GM18858 (cell line): ENCODE data around the gene METAP2.

Experiments
- ATAC-seq: cut with Tn5 transposase; IDR thresholded peaks from one replicate; pipeline ENCODE4 v1.9.1; 2021; ENCODE audit not compliant: unreplicated experiment

METAP2 gene

DNA sequence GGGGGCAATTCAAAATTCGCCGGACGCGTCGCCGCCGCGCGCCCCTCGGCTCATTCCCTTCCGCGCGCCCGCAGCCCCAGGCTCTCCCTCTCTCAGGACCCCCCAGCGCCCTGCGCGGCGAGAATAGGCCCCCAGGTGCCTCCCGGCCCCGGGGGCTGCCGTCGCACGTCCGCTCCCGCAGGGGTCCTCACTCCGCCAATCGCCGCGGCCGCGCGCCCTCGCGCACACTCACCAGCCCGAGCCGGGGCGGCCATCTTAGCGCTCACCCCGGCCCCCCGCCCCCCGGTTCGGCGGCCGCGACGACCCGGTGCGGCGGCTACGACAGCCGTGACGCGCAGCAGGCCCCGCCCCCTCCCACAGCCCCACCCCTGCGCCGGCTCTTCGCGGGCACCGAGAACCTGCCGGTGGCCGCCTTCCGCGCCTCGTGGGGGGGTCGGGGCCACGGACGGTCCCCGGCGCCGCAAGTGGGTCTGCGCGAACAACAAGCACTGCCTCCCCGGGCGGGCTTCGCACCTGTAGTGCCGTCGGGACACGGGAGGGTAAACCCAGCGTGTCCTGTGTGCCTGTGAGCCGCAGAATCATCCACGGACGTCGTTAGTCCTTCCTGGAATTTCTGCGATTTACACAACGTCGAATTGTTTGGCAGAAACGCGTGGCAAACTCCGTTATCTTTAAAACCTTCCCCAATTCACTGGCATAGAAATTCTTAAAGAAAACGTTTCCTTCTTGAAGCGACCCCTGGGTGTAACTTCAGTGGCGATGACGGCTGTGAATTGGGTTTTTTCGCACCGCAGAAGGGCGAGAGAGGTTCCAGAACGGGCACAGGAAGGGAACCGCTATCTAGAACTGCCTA is 74.8 kb downstream of the METAP2 start:
- no peak for ATAC-seq

GRCh38 chr12:95549392-95550084 is 75.6 kb downstream of the METAP2 start:
- no peak for ATAC-seq

DNA sequence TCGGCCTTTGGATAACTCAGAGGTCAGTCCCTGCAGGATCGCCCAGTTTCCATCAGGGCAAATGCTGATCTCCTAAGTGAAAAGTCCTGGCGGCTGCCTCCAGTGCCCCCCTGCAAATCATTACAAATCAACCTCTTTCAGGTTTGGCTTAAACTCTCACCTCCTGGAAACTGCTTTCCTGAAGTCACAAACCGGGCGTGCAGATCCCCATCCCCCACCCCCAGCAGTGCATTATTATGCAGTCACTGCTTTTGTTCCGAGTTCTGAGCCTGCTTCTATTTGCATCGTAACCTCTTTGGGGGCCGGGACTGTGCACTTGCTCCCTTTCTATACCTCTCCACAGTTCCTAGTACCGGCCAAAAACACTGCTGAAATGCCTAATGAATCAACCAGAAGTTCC is 77.4 kb downstream of the METAP2 start, which contains the start of gene USP44:
USP44 (minus strand) TSS at position 172 of the 400 bp plus-strand sequence. CDS start 17,220 bp downstream, outside the sequence.
- no peak for ATAC-seq

- no peak for ATAC-seq
These were observed 78.1 kb downstream of the METAP2 start for GRCh38 chr12:95551913-95552516.

GRCh38 chr12:95553197-95553943 is 79.4 kb downstream of the METAP2 start:
- no peak for ATAC-seq

DNA sequence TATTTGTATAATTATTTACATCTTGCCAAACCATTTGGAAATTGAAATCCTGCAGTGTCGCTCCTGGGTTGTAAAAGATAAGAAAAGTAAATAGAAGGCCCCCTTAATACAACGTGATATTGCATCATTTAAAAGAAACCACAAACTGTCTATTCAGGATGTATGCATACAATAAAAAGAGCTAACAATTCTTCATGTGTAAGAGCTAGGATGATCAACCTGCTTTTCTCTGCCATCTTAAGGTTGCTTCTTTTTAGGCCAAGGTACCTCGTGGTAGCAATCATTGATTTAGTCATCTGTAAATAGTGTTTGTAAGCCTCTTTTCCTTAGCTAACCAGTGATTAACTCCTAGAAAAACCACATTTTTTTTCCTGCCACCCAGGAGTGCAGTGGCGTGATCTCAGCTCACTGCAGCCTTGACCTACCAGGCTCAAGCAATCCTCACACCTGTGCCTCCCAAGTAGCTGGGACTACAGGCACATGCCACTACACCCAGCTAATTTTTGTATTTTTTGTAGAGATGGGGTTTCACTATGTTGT is 80.7 kb downstream of the METAP2 start:
- no peak for ATAC-seq

DNA sequence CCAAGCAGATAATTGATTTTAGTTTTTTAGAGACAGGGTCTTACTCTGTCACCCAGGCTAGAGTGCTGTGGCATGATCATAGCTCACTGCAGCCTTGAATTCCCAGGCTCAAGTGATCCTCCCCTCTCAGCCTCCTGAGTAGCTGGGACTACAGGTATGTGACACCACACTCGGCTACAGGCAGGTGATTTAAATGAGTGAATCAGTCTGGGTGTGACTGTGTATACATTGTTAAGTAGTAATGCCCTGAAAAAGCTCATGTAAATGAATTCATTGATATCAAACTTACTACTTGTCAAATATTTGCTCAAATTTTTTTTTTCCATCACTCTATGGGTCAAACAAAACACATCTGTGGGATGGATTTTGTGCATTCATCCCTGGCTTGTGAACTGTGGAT is 83.7 kb downstream of the METAP2 start:
- ATAC-seq: no peak
